ENCODE data around the gene MGMT.

The MGMT gene

DNA sequence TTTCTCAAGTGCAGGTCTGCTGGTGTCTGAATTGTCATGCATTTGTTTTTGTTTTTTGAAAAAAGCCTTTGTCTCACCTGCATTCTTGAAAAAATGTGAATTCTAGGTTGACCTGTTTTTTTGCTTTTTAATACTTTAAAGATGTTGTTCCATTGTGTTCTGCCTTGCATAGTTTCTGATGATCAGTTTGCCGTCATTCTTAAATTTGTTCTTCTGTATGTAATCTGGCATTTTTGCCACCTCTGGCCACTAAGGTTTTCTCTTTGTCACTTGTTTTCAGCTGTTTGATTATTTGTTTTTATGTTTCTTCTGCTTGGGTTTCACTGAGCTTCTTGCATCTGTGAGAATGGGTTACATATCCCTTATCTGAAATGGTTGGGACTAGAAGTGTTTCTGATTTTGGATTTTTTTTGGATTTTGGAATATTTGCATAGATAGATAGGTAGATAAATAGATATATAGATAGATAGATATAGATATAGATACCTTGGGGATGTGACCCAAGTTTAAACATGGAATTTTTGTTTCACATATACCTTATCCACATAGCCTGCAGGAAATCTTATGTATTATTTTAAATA is 16.5 kb downstream of the MGMT start:
- no peak for TF ChIP-seq CTCF (IDR thresholded peaks at IDR 0.05; ENCODE audit: control extremely low read depth, extremely low read depth, low read depth, missing control alignments)
- CTCF ChIA-PET = no interaction called here
- no peak for DNase-seq (ENCODE audit: extremely low spot score)
- POLR2A ChIA-PET = no interaction called here

DNA sequence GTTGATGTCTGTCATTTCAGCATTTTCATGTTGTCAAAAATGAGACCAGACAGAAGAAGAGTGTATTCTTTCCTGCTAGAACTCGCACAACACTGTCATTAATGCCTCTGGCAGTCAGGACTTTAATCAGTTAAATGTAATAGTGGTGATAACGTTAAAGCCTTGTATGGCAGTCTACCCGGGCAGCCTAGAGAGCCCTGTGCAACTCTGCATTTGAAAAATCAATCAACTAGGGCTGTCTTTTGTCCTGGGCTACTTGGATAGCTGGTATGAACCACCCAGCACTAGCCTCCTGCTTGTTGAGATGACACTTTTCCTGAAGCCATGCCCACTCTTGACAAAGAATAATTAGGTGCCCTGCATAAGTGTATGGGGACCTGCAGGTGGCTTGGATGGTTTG is 19.8 kb downstream of the MGMT start:
- no peak for DNase-seq (ENCODE audit: extremely low spot score)
- ChIA-PET CTCF (no interaction called here), POLR2A (no interaction called here)
- no peak for TF ChIP-seq CTCF (IDR thresholded peaks at IDR 0.05; ENCODE audit: control extremely low read depth, extremely low read depth, low read depth, missing control alignments)

- POLR2A ChIA-PET = no interaction called here
- CTCF ChIA-PET = no interaction called here
- TF ChIP-seq CTCF (IDR thresholded peaks at IDR 0.05; ENCODE audit: control extremely low read depth, extremely low read depth, low read depth, missing control alignments) = no peak
- DNase-seq (ENCODE audit: extremely low spot score) = no peak
Observed at GRCh38 chr10:129491123-129491734, 24.2 kb downstream of the MGMT start.

DNA sequence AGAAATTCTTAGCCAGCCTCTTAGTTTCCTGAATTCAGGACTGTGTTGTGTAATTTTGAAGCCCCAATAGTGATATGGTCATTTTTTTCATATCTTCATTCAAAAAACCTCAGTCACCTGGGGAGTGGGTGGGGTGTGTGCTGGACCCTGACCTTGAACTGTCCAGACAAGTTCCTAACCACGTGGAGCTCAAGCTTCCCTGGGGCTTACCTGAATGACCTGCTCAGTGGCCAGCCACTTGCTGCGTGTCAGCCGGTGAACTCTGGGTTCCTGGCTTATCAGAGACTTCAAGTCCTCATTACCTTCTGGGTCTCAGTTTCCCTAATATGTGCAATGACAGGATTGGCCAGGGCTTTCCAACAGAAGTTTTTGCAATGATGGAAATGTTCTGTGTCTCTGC is 27.1 kb downstream of the MGMT start:
- ChIA-PET CTCF (no interaction called here), POLR2A (no interaction called here)
- no peak for DNase-seq (ENCODE audit: extremely low spot score)
- no peak for TF ChIP-seq CTCF (IDR thresholded peaks at IDR 0.05; ENCODE audit: control extremely low read depth, extremely low read depth, low read depth, missing control alignments)

DNA sequence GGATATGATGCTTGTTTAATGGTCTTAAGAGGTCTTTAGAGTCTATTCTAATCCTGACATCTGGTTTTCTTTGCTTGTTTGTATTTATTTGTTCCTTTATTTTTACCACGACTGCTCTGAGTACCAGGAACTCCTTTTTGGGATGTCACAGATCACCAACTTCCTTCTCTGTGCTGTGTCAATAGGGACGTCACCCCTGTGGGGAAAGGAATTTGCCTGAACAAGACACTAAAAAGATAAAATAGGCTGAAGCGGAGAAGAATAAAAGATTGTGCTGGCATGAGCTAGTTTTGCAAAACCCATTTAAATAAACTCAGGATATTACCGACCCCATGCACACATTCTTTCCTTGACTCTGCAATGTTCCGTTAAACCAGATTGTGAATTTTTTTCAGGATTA is 27.7 kb downstream of the MGMT start:
- TF ChIP-seq CTCF (IDR thresholded peaks at IDR 0.05; ENCODE audit: control extremely low read depth, extremely low read depth, low read depth, missing control alignments) = no peak
- POLR2A ChIA-PET = no interaction called here
- DNase-seq (ENCODE audit: extremely low spot score) = no peak
- CTCF ChIA-PET = no interaction called here

GRCh38 chr10:129495256-129495655 is 28.2 kb downstream of the MGMT start:
- no peak for DNase-seq (ENCODE audit: extremely low spot score)
- POLR2A ChIA-PET = no interaction called here
- no peak for TF ChIP-seq CTCF (IDR thresholded peaks at IDR 0.05; ENCODE audit: control extremely low read depth, extremely low read depth, low read depth, missing control alignments)
- CTCF ChIA-PET = no interaction called here

Data from GM10248 (cell line).